Ectodermal cell (in vitro differentiated cells): ENCODE results near the gene TSPAN18.

Experiments
- H3K27ac ChIP-seq: 2 replicates; pipeline ENCODE4 v1.7.0; 2013; ENCODE audit warnings: mild to moderate bottlenecking, low read depth, low read length; ENCODE audit not compliant: insufficient read depth, poor library complexity, severe bottlenecking
- H3K27me3 ChIP-seq: 2 replicates; pipeline ENCODE4 v1.7.0; 2013; ENCODE audit warnings: mild to moderate bottlenecking, low read length; ENCODE audit not compliant: insufficient read depth, control insufficient read depth, poor library complexity, severe bottlenecking
- H3K36me3 ChIP-seq: one replicate; pipeline ENCODE4 v1.7.0; 2013; ENCODE audit warnings: low read length; ENCODE audit not compliant: control insufficient read depth, insufficient read depth
- H3K4me1 ChIP-seq: one replicate; pipeline ENCODE4 v1.7.0; 2013; ENCODE audit warnings: low read length; ENCODE audit not compliant: control insufficient read depth, insufficient read depth
- H3K4me3 ChIP-seq: 2 replicates; pipeline ENCODE4 v1.7.0; 2013; ENCODE audit warnings: low read depth, low read length, control low read depth; ENCODE audit not compliant: insufficient read depth
- H3K9me3 ChIP-seq: 2 replicates; pipeline ENCODE4 v1.7.0; 2013; ENCODE audit warnings: mild to moderate bottlenecking, low read length, moderate library complexity; ENCODE audit not compliant: control insufficient read depth
- WGBS, 2 experiments: methylation state at CpG; one replicate each; pipeline ENCODE4 v1.1.7; 2013; ENCODE audit warnings: missing lambda C conversion rate in 2 of 2; 5-methylcytosine and 5-hydroxymethylcytosine counted together

Gene TSPAN18

GRCh38 chr11:44852952-44853351, 126.2 kb downstream of the TSPAN18 start:
- no peaks in the 10 kb centered on the region for H3K9me3 ChIP-seq
- no peaks in the 10 kb centered on the region for H3K36me3 ChIP-seq
- H3K27ac ChIP-seq = no peak overlapping the region
- H3K4me3 ChIP-seq = no peak overlapping the region
- H3K4me1 ChIP-seq = peaks cover 19% of the 10 kb centered on the region
- WGBS, 2 experiments = 64 to 67% methylated on average over 5 of the region's 5 CpGs
- H3K27me3 ChIP-seq = no peaks in the 10 kb centered on the region

DNA sequence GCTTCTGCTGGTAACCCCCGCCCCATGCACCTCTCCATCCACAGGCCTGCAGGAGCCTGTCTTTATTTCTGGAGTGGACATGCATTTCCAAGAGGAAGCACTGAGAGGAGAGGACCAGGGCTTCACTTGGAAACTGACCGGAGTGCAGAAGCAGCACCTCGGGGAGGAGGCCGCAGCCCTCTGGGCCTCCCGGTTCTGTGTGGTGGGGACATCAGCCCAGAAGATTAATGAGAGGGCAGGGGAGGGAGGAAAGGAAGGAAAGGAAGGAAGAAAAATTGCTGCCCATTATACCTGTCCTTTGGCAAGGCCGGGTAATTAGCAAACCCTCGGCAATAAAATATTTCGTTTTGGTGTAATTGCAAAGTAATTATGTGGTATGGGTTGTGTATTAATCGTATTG, 126.9 kb downstream of the TSPAN18 start:
- no peak overlapping the region for H3K4me3 ChIP-seq
- no peaks in the 10 kb centered on the region for H3K9me3 ChIP-seq
- no peak overlapping the region for H3K27ac ChIP-seq
- H3K36me3 ChIP-seq = no peaks in the 10 kb centered on the region
- no peaks in the 10 kb centered on the region for H3K27me3 ChIP-seq
- 87 to 92% methylated on average over 8 to 9 of the region's 9 CpGs for WGBS, 2 experiments
- H3K4me1 ChIP-seq = peaks cover 14% of the 10 kb centered on the region

- WGBS, 2 experiments = 77 to 83% methylated on average over 3 of the region's 5 CpGs
- no peaks in the 10 kb centered on the region for H3K36me3 ChIP-seq
These were observed 127.3 kb downstream of the TSPAN18 start for GRCh38 chr11:44854086-44854485.

DNA sequence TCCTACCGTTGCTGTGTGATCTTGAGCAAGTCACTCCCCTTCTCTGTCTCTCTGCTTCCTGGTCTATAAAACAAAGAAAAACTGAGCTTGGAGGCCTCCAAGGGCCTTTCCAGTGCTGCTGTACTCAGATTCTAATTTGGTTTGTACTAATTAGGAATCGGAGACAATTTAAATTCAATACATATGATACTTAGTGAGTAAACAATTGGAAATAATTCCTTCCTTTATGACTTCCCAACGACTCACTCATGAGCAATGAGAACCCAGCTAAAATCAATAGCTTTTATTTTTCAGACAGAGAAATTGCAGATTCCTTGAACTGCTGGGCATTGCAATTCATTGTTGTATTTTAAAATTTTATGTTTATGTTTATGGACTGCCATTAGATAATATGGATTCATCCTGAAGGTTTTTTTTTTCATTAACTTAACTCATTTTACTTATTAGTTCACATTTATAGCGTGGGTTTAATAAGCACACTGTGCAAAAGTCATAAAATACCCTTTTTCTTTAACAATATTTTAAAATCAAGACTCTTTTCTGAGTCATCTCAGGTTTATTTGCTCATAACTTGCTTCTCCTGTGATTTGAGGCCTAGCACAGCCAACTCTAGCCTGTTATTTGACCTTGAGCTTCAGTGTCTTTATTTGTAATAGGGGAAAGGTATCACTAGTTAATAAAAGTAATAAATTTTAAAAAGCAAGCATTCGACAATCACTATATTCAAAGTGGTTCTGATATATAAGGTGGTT, 128.2 kb downstream of the TSPAN18 start:
- H3K4me3 ChIP-seq = no peak overlapping the region
- H3K9me3 ChIP-seq = no peaks in the 10 kb centered on the region
- H3K27ac ChIP-seq = no peak overlapping the region
- H3K36me3 ChIP-seq = no peaks in the 10 kb centered on the region
- 94 to 96% methylated on average over 3 to 5 of the region's 5 CpGs for WGBS, 2 experiments
- H3K4me1 ChIP-seq = peaks cover 11% of the 10 kb centered on the region
- no peaks in the 10 kb centered on the region for H3K27me3 ChIP-seq

More at GRCh38 chr11:44854086-44854485, 127.3 kb downstream of the TSPAN18 start:
- Histone ChIP-seq H3K9me3 (no peaks in the 10 kb centered on the region), H3K27me3 (no peaks in the 10 kb centered on the region), H3K4me3 (no peak overlapping the region), H3K4me1 (peaks cover 14% of the 10 kb centered on the region), H3K27ac (no peak overlapping the region)

DNA sequence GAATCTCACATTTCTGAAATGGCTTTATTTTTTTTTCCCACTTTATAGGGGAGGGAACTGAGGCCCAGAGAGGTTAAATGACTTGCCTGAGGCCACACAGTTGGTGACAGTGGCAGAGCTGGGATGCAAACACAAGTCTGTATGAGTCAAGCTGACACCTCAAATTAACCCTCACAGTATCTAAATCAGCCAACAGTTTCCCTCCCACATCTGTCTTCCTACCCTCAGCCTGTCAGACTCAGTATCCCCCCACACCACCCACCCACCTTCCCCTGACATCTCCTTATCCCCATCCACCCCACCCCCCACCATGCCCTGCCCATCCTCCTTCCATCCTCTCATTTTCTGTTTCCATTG, 128.7 kb downstream of the TSPAN18 start:
- no peaks in the 10 kb centered on the region for H3K27me3 ChIP-seq
- no peak overlapping the region for H3K27ac ChIP-seq
- no peak overlapping the region for H3K4me3 ChIP-seq
- H3K4me1 ChIP-seq = peaks cover 14% of the 10 kb centered on the region
- H3K9me3 ChIP-seq = no peaks in the 10 kb centered on the region
- peaks cover 2% of the 10 kb centered on the region for H3K36me3 ChIP-seq

DNA sequence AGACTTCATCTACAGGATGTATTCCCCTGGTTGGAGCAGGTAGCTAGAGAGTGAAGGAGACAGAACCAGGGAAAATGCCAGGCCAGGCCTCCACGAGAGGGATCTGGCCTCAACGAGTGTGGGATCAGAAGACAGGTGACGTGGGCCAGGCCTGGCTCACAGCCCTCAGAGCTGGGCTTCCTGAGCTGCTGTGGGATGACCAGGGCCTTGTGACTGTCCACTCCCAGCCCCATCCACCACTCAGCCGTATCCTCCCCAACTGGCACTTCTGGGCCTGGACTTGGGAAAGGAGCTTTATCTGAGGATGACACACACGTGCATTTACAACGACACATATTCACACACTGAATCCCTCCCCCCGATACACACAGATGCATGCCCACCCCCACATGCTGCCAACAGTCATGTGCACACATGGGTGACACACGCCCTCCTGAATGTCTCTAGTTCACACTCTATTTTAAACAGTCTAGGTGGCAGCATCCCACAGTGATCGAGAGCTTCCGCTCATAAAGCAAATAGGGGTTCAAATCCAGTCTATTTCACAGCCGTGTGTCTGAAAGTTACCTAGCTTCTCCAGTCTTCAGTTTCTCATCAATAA, 130.8 kb downstream of the TSPAN18 start:
- 91 to 93% methylated on average over 11 of the region's 11 CpGs for WGBS, 2 experiments
- Histone ChIP-seq H3K4me1 (peaks cover 28% of the 10 kb centered on the region), H3K27me3 (no peaks in the 10 kb centered on the region), H3K27ac (no peak overlapping the region), H3K36me3 (peaks cover 3% of the 10 kb centered on the region), H3K4me3 (no peak overlapping the region), H3K9me3 (no peaks in the 10 kb centered on the region)

- WGBS, 2 experiments = 76 to 80% methylated on average over 14 of the region's 14 CpGs
- H3K4me3 ChIP-seq = no peak overlapping the region
- H3K27ac ChIP-seq = no peak overlapping the region
- H3K27me3 ChIP-seq = no peaks in the 10 kb centered on the region
- H3K9me3 ChIP-seq = no peaks in the 10 kb centered on the region
- H3K4me1 ChIP-seq = peaks cover 35% of the 10 kb centered on the region
- H3K36me3 ChIP-seq = peaks cover 3% of the 10 kb centered on the region
These were observed 132.2 kb downstream of the TSPAN18 start for GRCh38 chr11:44858796-44859527.

DNA sequence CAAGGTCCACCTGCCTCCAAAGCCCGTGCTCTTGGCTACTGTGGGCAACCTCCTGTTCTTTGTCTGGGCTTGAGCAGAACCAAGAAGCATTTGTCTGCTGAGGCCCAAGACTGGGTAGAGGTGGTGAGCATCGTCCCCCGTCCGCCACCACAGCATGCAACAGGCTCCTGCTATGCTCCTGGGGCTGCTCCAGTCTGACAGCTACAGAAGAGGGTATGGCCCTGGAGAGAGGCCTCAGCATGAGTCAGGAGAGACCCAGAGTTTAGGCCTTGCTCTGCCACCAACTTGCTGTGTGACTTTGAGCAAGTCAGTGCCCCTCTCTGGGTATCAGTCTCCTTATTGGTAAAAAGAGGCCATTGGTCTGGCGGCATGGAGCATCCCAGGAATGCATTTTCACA, 132.8 kb downstream of the TSPAN18 start:
- H3K4me1 ChIP-seq = peaks cover 41% of the 10 kb centered on the region
- H3K36me3 ChIP-seq = peaks cover 3% of the 10 kb centered on the region
- 92 to 95% methylated on average over 5 of the region's 5 CpGs for WGBS, 2 experiments
- H3K9me3 ChIP-seq = no peaks in the 10 kb centered on the region
- no peaks in the 10 kb centered on the region for H3K27me3 ChIP-seq
- H3K4me3 ChIP-seq = no peak overlapping the region
- no peak overlapping the region for H3K27ac ChIP-seq

DNA sequence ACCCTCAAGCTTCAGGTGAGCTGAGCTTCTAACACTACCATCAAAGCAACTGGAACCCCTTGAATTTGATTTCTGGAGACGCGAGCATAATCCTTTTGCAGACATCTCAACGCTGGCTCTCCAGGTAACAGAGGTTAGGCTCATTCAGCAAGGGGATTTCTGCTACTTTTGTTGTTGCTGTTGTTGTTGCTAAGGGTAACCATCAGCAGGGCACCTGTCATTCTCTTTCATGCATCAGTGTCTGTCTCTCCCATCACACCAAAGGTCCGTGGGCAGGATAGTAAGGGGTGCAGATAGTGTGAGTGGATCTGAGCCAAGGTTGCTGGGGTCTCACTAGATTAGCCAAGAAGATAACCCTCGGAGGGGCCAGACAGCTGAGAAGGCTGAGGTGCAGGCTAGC, 133.6 kb downstream of the TSPAN18 start:
- Histone ChIP-seq H3K9me3 (no peaks in the 10 kb centered on the region), H3K4me3 (no peak overlapping the region), H3K4me1 (peaks cover 45% of the 10 kb centered on the region), H3K27ac (no peak overlapping the region), H3K27me3 (no peaks in the 10 kb centered on the region), H3K36me3 (peaks cover 3% of the 10 kb centered on the region)
- WGBS, 2 experiments = 81 to 89% methylated on average over 5 of the region's 5 CpGs

DNA sequence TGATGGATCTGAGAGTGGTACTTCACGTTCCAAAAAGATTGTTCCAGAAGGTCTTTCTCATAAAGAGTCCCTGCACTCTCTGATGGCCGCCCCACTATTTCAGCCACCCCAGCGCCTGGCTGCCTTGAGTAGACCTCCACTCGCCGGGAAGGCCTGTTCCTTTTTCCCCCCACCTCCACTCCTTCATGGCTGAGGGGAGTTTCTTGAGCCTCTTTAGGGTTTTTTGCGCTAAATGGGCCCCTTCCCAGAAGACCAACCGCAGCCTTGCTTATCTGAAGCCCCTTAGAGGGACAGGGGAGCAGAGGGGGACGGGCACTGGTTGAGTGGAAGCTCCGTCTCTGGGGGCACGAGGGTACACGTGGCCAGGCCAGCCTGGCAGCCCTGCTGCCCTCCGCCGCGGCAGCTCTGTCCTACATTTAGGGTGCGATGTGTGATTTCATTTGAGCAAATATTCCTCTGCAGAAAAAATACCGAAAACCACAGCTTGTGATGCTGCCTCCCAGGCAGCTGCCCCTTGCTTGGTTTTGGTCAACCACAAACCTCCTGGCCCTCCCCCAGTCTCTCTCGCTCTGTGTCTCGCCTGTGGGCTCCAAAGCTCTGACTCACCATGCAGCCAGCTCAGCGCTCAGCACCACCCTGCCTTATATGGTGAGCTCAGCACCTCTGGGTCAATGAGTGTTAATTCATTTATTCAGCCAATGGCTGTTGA, 135.2 kb downstream of the TSPAN18 start:
- peaks cover 3% of the 10 kb centered on the region for H3K36me3 ChIP-seq
- no peaks in the 10 kb centered on the region for H3K27me3 ChIP-seq
- H3K9me3 ChIP-seq = no peaks in the 10 kb centered on the region
- 66% methylated on average over 19 of the region's 19 CpGs for WGBS, 2 experiments
- peak overlapping the region; percentile 94 for H3K27ac ChIP-seq
- peaks cover 62% of the 10 kb centered on the region for H3K4me1 ChIP-seq
- no peak overlapping the region for H3K4me3 ChIP-seq
